ENCODE results near the gene YWHAG. TPM values are rescaled to one million over a fixed set of nuclear protein-coding genes. Genes with fewer than 3 reads are reported as not detected.

Gene YWHAG
- total and polyA plus RNA-seq, 9 of the 15 experiments (the other 6 are each of a cell fraction or from before 2014, with no cell fraction given), result 30.4 to 246 (median 94.5) TPM

DNA sequence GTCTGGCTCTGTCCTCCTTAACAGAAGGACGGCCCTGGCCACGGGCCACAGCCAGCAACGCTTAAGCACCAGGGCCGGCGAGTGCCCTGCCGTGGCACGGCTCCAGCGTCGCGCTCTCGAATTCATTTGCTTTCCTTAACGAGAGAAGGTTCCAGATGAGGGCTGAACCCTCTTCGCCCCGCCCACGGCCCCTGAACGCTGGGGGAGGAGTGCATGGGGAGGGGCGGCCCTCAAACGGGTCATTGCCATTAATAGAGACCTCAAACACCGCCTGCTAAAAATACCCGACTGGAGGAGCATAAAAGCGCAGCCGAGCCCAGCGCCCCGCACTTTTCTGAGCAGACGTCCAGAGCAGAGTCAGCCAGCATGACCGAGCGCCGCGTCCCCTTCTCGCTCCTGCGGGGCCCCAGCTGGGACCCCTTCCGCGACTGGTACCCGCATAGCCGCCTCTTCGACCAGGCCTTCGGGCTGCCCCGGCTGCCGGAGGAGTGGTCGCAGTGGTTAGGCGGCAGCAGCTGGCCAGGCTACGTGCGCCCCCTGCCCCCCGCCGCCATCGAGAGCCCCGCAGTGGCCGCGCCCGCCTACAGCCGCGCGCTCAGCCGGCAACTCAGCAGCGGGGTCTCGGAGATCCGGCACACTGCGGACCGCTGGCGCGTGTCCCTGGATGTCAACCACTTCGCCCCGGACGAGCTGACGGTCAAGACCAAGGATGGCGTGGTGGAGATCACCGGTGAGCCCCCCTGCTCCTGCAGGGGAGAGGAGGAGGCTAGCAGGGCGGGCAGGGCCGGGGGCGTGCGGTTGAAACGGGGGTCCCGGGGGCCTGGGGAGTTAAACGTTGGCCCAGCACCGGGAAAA lies 56.2 kb downstream of the YWHAG start, which contains the start of gene HSPB1 (continued):
- TF ChIP-seq, protein P1, sequence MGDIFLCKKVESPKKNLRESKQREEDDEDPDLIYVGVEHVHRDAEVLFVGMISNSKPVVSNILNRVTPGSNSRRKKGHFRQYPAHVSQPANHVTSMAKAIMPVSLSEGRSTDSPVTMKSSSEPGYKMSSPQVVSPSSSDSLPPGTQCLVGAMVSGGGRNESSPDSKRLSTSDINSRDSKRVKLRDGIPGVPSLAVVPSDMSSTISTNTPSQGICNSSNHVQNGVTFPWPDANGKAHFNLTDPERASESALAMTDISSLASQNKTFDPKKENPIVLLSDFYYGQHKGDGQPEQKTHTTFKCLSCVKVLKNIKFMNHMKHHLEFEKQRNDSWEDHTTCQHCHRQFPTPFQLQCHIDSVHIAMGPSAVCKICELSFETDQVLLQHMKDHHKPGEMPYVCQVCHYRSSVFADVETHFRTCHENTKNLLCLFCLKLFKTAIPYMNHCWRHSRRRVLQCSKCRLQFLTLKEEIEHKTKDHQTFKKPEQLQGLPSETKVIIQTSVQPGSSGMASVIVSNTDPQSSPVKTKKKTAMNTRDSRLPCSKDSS (IDR thresholded peaks at IDR 0.05; ENCODE audit: low read depth, partially characterized antibody), result no peak
- TF ChIP-seq NONO (IDR thresholded peaks at IDR 0.05; ENCODE audit: low read depth in 2 of 2, low read length in 1 of 2), result peak; percentile 22 to 86; a peak in 3 of 4 replicates
- peak; percentile 18 to 54; a peak in 1 of 4 replicates for TF ChIP-seq TEAD1 (CRISPR knock-in tag; IDR thresholded peaks at IDR 0.05)
- TF ChIP-seq TGIF2 (CRISPR knock-in tag; IDR thresholded peaks at IDR 0.05), result no peak; the same call in 1 of the 2 replicates
- no peak for TF ChIP-seq ZNF77 (CRISPR knock-in tag; IDR thresholded peaks at IDR 0.05)
- no peak for TF ChIP-seq HSF4 (CRISPR knock-in tag; IDR thresholded peaks at IDR 0.05; ENCODE audit: borderline replicate concordance)
- TF ChIP-seq SAFB (IDR thresholded peaks at IDR 0.05; ENCODE audit: borderline replicate concordance, low read depth, low read length), result no peak
- TF ChIP-seq CREBBP (IDR thresholded peaks at IDR 0.05; ENCODE audit: low read depth, low read length), result no peak
- 0 out of 2 replicates have a peak, but pooled peaks have one; percentile 25 for TF ChIP-seq SMARCC2 (IDR thresholded peaks at IDR 0.05; ENCODE audit: low read depth)
- TF ChIP-seq, protein P2, sequence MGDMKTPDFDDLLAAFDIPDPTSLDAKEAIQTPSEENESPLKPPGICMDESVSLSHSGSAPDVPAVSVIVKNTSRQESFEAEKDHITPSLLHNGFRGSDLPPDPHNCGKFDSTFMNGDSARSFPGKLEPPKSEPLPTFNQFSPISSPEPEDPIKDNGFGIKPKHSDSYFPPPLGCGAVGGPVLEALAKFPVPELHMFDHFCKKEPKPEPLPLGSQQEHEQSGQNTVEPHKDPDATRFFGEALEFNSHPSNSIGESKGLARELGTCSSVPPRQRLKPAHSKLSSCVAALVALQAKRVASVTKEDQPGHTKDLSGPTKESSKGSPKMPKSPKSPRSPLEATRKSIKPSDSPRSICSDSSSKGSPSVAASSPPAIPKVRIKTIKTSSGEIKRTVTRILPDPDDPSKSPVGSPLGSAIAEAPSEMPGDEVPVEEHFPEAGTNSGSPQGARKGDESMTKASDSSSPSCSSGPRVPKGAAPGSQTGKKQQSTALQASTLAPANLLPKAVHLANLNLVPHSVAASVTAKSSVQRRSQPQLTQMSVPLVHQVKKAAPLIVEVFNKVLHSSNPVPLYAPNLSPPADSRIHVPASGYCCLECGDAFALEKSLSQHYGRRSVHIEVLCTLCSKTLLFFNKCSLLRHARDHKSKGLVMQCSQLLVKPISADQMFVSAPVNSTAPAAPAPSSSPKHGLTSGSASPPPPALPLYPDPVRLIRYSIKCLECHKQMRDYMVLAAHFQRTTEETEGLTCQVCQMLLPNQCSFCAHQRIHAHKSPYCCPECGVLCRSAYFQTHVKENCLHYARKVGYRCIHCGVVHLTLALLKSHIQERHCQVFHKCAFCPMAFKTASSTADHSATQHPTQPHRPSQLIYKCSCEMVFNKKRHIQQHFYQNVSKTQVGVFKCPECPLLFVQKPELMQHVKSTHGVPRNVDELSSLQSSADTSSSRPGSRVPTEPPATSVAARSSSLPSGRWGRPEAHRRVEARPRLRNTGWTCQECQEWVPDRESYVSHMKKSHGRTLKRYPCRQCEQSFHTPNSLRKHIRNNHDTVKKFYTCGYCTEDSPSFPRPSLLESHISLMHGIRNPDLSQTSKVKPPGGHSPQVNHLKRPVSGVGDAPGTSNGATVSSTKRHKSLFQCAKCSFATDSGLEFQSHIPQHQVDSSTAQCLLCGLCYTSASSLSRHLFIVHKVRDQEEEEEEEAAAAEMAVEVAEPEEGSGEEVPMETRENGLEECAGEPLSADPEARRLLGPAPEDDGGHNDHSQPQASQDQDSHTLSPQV (IDR thresholded peaks at IDR 0.05), result peak; percentile 78
- no peak for TF ChIP-seq ATF1 (CRISPR knock-in tag; IDR thresholded peaks at IDR 0.05)
- peak; percentile 52 for TF ChIP-seq ATF1 (tag; IDR thresholded peaks at IDR 0.05)
- no peak for TF ChIP-seq ZBTB1 (CRISPR knock-in tag; IDR thresholded peaks at IDR 0.05; ENCODE audit: borderline replicate concordance, low read depth)
- TF ChIP-seq, protein P3, sequence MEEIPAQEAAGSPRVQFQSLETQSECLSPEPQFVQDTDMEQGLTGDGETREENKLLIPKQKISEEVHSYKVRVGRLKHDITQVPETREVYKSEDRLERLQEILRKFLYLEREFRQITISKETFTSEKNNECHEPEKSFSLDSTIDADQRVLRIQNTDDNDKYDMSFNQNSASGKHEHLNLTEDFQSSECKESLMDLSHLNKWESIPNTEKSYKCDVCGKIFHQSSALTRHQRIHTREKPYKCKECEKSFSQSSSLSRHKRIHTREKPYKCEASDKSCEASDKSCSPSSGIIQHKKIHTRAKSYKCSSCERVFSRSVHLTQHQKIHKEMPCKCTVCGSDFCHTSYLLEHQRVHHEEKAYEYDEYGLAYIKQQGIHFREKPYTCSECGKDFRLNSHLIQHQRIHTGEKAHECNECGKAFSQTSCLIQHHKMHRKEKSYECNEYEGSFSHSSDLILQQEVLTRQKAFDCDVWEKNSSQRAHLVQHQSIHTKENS (CRISPR knock-in tag; IDR thresholded peaks at IDR 0.05), result no peak
- TF ChIP-seq, protein P4, sequence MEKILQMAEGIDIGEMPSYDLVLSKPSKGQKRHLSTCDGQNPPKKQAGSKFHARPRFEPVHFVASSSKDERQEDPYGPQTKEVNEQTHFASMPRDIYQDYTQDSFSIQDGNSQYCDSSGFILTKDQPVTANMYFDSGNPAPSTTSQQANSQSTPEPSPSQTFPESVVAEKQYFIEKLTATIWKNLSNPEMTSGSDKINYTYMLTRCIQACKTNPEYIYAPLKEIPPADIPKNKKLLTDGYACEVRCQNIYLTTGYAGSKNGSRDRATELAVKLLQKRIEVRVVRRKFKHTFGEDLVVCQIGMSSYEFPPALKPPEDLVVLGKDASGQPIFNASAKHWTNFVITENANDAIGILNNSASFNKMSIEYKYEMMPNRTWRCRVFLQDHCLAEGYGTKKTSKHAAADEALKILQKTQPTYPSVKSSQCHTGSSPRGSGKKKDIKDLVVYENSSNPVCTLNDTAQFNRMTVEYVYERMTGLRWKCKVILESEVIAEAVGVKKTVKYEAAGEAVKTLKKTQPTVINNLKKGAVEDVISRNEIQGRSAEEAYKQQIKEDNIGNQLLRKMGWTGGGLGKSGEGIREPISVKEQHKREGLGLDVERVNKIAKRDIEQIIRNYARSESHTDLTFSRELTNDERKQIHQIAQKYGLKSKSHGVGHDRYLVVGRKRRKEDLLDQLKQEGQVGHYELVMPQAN (IDR thresholded peaks at IDR 0.05; ENCODE audit: borderline replicate concordance), result peak; percentile 49; the same call in 1 of the 2 replicates
- TF ChIP-seq GATAD2B (IDR thresholded peaks at IDR 0.05; ENCODE audit: borderline replicate concordance), result no peak
